Fibroblast of the aortic adventitia (primary cell): ENCODE data around the gene DHX15. TPM values are rescaled to one million over a fixed set of nuclear protein-coding genes. Genes with fewer than 3 reads are reported as not detected.

ENCODE experiments used
- DNase-seq: peaks from one replicate; pipeline ENCODE4 v3.0.0-alpha.2; 2010; ENCODE audit warnings: low read depth
- H3K4me3 ChIP-seq: 2 replicates; pipeline ENCODE4 v1.5.1; 2011; ENCODE audit warnings: low read depth, mild to moderate bottlenecking, control low read depth, low read length, moderate library complexity
- CTCF ChIP-seq: IDR thresholded peaks from 2 replicates; pipeline ENCODE4 v1.5.1; 2011; ENCODE audit warnings: mild to moderate bottlenecking, low read length, control low read depth, inconsistent platforms; ENCODE audit not compliant: insufficient read depth
- total RNA-seq: library from RNA; depleted of rRNA; stranded (reverse); fragments of >200 nt; gene quantifications from 2 replicates; pipeline ENCODE4 v1.2.3, GENCODE V29; 2012; ENCODE audit warnings: low replicate concordance

DHX15 gene
- total RNA-seq, 1 donor: 165 TPM

- TF ChIP-seq CTCF: no peak
- no peak overlapping the region for H3K4me3 ChIP-seq
- DNase-seq: no peak
Observed at GRCh38 chr4:24615977-24616376, 31.6 kb upstream of the DHX15 start.

GRCh38 chr4:24614881-24615280, 30.5 kb upstream of the DHX15 start:
- no peak overlapping the region for H3K4me3 ChIP-seq
- no peak for DNase-seq
- TF ChIP-seq CTCF: no peak

GRCh38 chr4:24613502-24613901, 29.1 kb upstream of the DHX15 start:
- no peak for DNase-seq
- no peak overlapping the region for H3K4me3 ChIP-seq
- TF ChIP-seq CTCF: no peak

GRCh38 chr4:24611575-24611974, 27.2 kb upstream of the DHX15 start:
- TF ChIP-seq CTCF: no peak
- peak; percentile 7 for DNase-seq
- H3K4me3 ChIP-seq: no peak overlapping the region

- H3K4me3 ChIP-seq: no peak overlapping the region
- DNase-seq: no peak
- no peak for TF ChIP-seq CTCF
Observed at GRCh38 chr4:24607334-24607733, 23.0 kb upstream of the DHX15 start.

GRCh38 chr4:24605216-24605615, 20.9 kb upstream of the DHX15 start:
- no peak for DNase-seq
- TF ChIP-seq CTCF: no peak
- no peak overlapping the region for H3K4me3 ChIP-seq

GRCh38 chr4:24604558-24605214, 20.3 kb upstream of the DHX15 start:
- TF ChIP-seq CTCF: no peak
- DNase-seq: no peak
- H3K4me3 ChIP-seq: no peak overlapping the region
